CD4-positive, alpha-beta T cell (primary cell): ENCODE data around the gene FUZ. TPM values are rescaled to one million over a fixed set of nuclear protein-coding genes. Genes with fewer than 3 reads are reported as not detected.
A peak's percentile ranks its signal among the peaks of the same experiment; 100 is the strongest.

Experiments used
- ATAC-seq: fragments of 200-7000 bp; cut with Tn5 transposase; one replicate; pipeline ENCODE4 v1.10.0; 2022; ENCODE audit warnings: mild to moderate bottlenecking; ENCODE audit not compliant: poor library complexity
- CTCF ChIA-PET: fragments of 350-600 bp; sonication (Branson Sonifier 250); formaldehyde crosslinking; loops from one replicate; lab custom pipeline; 2021; ENCODE audit warnings: antibody characterized with exemption, inconsistent platforms; lab: Charles Lee
- POLR2A ChIA-PET: fragments of 350-600 bp; sonication (Branson Sonifier 250); formaldehyde crosslinking; loops from one replicate; lab custom pipeline; 2021; ENCODE audit warnings: antibody characterized with exemption, inconsistent platforms; lab: Charles Lee
- DNase-seq, 14 experiments: peaks; one replicate each; pipeline ENCODE4 v3.0.0-alpha.2; 2013 to 2020; ENCODE audit warnings: mixed read lengths in 2 of 14
- H3K27ac ChIP-seq, 2 donors: one replicate each; pipeline versions ENCODE4 v1.5.1 to v1.7.0; 2013; ENCODE audit warnings: low read length in 2 of 2, low read depth in 1 of 2, mild to moderate bottlenecking in 1 of 2
- H3K27me3 ChIP-seq, 2 experiments: 1 replicate in 1 of 2; 2 replicates in 1 of 2; pipeline versions ENCODE4 v1.6.1 to v1.7.0; 2013; ENCODE audit warnings: low read length in 2 of 2, control low read depth in 1 of 2, mild to moderate bottlenecking in 1 of 2, moderate library complexity in 1 of 2; ENCODE audit not compliant: insufficient read depth in 2 of 2, control insufficient read depth in 1 of 2
- H3K36me3 ChIP-seq: one replicate; pipeline ENCODE4 v1.6.1; 2013; ENCODE audit warnings: low read length, control low read depth; ENCODE audit not compliant: insufficient read depth
- H3K4me1 ChIP-seq: one replicate; pipeline ENCODE4 v1.6.1; 2013; ENCODE audit warnings: low read length, control low read depth; ENCODE audit not compliant: insufficient read depth
- H3K4me3 ChIP-seq: one replicate; pipeline ENCODE4 v1.5.1; 2013; ENCODE audit warnings: mild to moderate bottlenecking, low read length, moderate library complexity
- H3K9me3 ChIP-seq, 2 experiments: 1 replicate in 1 of 2; 2 replicates in 1 of 2; pipeline versions ENCODE4 v1.6.1 to v1.7.0; 2013; ENCODE audit warnings: low read length in 2 of 2, mild to moderate bottlenecking in 2 of 2, control low read depth in 1 of 2, moderate library complexity in 1 of 2; ENCODE audit not compliant: control insufficient read depth in 1 of 2, insufficient read depth in 1 of 2
- H3K27ac Mint-ChIP-seq: one replicate; pipeline ENCODE4 v1.8.0; 2020; ENCODE audit warnings: mixed read lengths
- H3K27me3 Mint-ChIP-seq: one replicate; pipeline ENCODE4 v1.8.0; 2021; ENCODE audit warnings: mixed read lengths
- H3K36me3 Mint-ChIP-seq: one replicate; pipeline ENCODE4 v1.8.0; 2021; ENCODE audit warnings: low read depth, mixed read lengths
- H3K4me1 Mint-ChIP-seq: one replicate; pipeline ENCODE4 v1.8.0; 2021; ENCODE audit warnings: low read depth, mixed read lengths
- H3K4me3 Mint-ChIP-seq: one replicate; pipeline ENCODE4 v1.8.0; 2020; ENCODE audit warnings: mild to moderate bottlenecking, mixed read lengths
- H3K9me3 Mint-ChIP-seq: one replicate; pipeline ENCODE4 v1.8.0; 2020; ENCODE audit warnings: mixed read lengths
- CTCF ChIP-seq: fragments of 200-600 bp; IDR thresholded peaks from one replicate; pipeline ENCODE4 v1.8.0; 2022; ENCODE audit warnings: antibody characterized with exemption, mild to moderate bottlenecking
- intact Hi-C, 2 experiments: fragments of 100-400 bp; cut with DNase I in 1 of 2; cut with micrococcal nuclease in 1 of 2; formaldehyde crosslinking; loops; one replicate each; pipeline versions ENCODE4 v1.15.1 to v1.9.0; 2023 to 2025; cut with DNase I, micrococcal nuclease
- polyA plus RNA-seq, 2 donors: library from polyadenylated mRNA; unstranded; fragments of 120-200 nt; gene quantifications; one replicate each; pipeline ENCODE4 v1.2.1, GENCODE V29; 2013
- total RNA-seq, 174 experiments: library from RNA in 2 of 174; stranded (reverse) in 2 of 174; gene quantifications; one replicate each; pipeline ENCODE4 v1.2.3 and lab custom pipeline; 2021 to 2026

The FUZ gene
- 10 to 100 TPM; 14.9 to 15.2 TPM for total RNA-seq
- polyA plus RNA-seq (2013, experiment 1 of 2): 9.0 TPM
- 11.6 TPM for polyA plus RNA-seq (2013, experiment 2 of 2)
- total RNA-seq (lab: John Stamatoyannopoulos, UW): 1.4 to 24.3 (median 13.8) reads per million in 172 experiments

GRCh38 chr19:49812997-49813861 lies at the start of gene FUZ:
Gene FUZ, minus strand, starts transcription at chr19:49813292. Its CDS starts 186 bp downstream, at chr19:49813106.
- Histone ChIP-seq H3K4me1 (peaks cover 49% of the 10 kb centered on the region), H3K9me3 (no peaks in the 10 kb centered on the region), H3K27ac (peak within 1 kb of the TSS; percentile 86 to 97), H3K36me3 (no peaks in the 10 kb centered on the region), H3K27me3 (no peaks in the 10 kb centered on the region), H3K4me3 (peak within 1 kb of the TSS; percentile 87)
- ATAC-seq (peak; percentile 57), DNase-seq (peak; percentile 83 to 99 (median 90))
- H3K9me3 Mint-ChIP-seq: no peaks in the 10 kb centered on the region
- H3K4me1 Mint-ChIP-seq: peaks cover 48% of the 10 kb centered on the region
- intact Hi-C loops: loop anchor here (1.0 to 10.0 kb wide), 4 partner anchors 46 to 318 kb away; partner anchors contain the start of genes AKT1S1 (in 2 of the 2), TBC1D17 (in 2 of the 2), AP2A1 (in 1 of the 2) and RPS11 (in 1 of the 2)
- CTCF ChIA-PET: interaction anchor here (1.1 to 1.8 kb wide), 3 partner anchors 37 to 95 kb away, joined by 3 to 8 read pairs (median 5); partner anchors contain the start of gene PTOV1
- H3K27me3 Mint-ChIP-seq: no peaks in the 10 kb centered on the region
- peaks cover 19% of the 10 kb centered on the region for H3K36me3 Mint-ChIP-seq
- POLR2A ChIA-PET: interaction anchor here (0.8 to 2.4 kb wide), 14 partner anchors 8 to 820 kb away, joined by 3 to 24 read pairs (median 4); partner anchors contain the start of genes AKT1S1, AP2A1, BCL2L12 and GYS1
- no peak for TF ChIP-seq CTCF
- H3K27ac Mint-ChIP-seq: peak within 1 kb of the TSS; percentile 97
- H3K4me3 Mint-ChIP-seq: peak within 1 kb of the TSS; percentile 95

GRCh38 chr19:49862391-49863253 lies 49.5 kb upstream of the FUZ start:
- H3K36me3 ChIP-seq: peaks cover 67% of the 10 kb centered on the region
- no peaks in the 10 kb centered on the region for H3K9me3 Mint-ChIP-seq
- no peaks in the 10 kb centered on the region for H3K27me3 Mint-ChIP-seq
- no peak for ATAC-seq
- H3K36me3 Mint-ChIP-seq: peaks cover 56% of the 10 kb centered on the region
- H3K9me3 ChIP-seq: no peaks in the 10 kb centered on the region
- H3K4me3 ChIP-seq: no peak overlapping the region
- peak in 1 of 14 experiments; percentile 35 for DNase-seq
- H3K27ac ChIP-seq: no peak overlapping the region
- peaks cover 24% of the 10 kb centered on the region for H3K4me1 Mint-ChIP-seq
- no peak overlapping the region for H3K27ac Mint-ChIP-seq
- intact Hi-C loops: no loop called here
- peak; percentile 13 for TF ChIP-seq CTCF
- H3K27me3 ChIP-seq: no peaks in the 10 kb centered on the region
- H3K4me3 Mint-ChIP-seq: no peak overlapping the region
- H3K4me1 ChIP-seq: peaks cover 32% of the 10 kb centered on the region
- CTCF ChIA-PET: no interaction called here
- POLR2A ChIA-PET: interaction anchor here (1.1 kb wide), 1 partner anchor 12 kb away, joined by 5 read pairs; the partner anchor contains the start of gene PTOV1
